Smooth muscle cell (in vitro differentiated cells): ENCODE measurements around the gene OOSP4A. TPM values are rescaled to one million over a fixed set of nuclear protein-coding genes. Genes with fewer than 3 reads are reported as not detected.

Experiments
- DNase-seq: peaks from one replicate; lab custom pipeline; 2025; ENCODE audit not compliant: unreplicated experiment; lab: John Stamatoyannopoulos, UW
- H2AFZ ChIP-seq: fragments of 200-600 bp; sonication (generic); 2 replicates; pipeline ENCODE4 v1.6.0; 2016; ENCODE audit warnings: antibody characterized with exemption, low read depth, mild to moderate bottlenecking
- H3F3A ChIP-seq: fragments of 200-600 bp; sonication (generic); 2 replicates; pipeline ENCODE4 v1.6.0; 2017; ENCODE audit warnings: antibody characterized with exemption, low read depth
- H3K27ac ChIP-seq: fragments of 200-600 bp; sonication (generic); 2 replicates; pipeline ENCODE4 v1.5.1; 2016; ENCODE audit warnings: low read depth, mild to moderate bottlenecking
- H3K27me3 ChIP-seq: fragments of 200-600 bp; sonication (generic); 2 replicates; pipeline ENCODE4 v1.6.1; 2016; ENCODE audit warnings: low read depth, mild to moderate bottlenecking
- H3K36me3 ChIP-seq: fragments of 200-600 bp; sonication (generic); 2 replicates; pipeline ENCODE4 v1.5.1; 2016; ENCODE audit warnings: low read depth
- H3K4me1 ChIP-seq: fragments of 200-600 bp; sonication (generic); 2 replicates; pipeline ENCODE4 v1.5.1; 2016; ENCODE audit warnings: low read depth
- H3K4me2 ChIP-seq: fragments of 200-600 bp; sonication (generic); 2 replicates; pipeline ENCODE4 v1.6.0; 2016; ENCODE audit warnings: mild to moderate bottlenecking
- H3K4me3 ChIP-seq: fragments of 200-600 bp; sonication (generic); 2 replicates; pipeline ENCODE4 v1.5.1; 2016; ENCODE audit warnings: mild to moderate bottlenecking
- H3K79me2 ChIP-seq: fragments of 200-600 bp; sonication (generic); 2 replicates; pipeline ENCODE4 v1.6.0; 2016; ENCODE audit warnings: low read depth, mild to moderate bottlenecking
- H3K9ac ChIP-seq: fragments of 200-600 bp; sonication (generic); 2 replicates; pipeline ENCODE4 v1.6.0; 2016; ENCODE audit warnings: low read depth
- H3K9me3 ChIP-seq: fragments of 200-600 bp; sonication (generic); replicated peaks from 2 replicates; pipeline ENCODE4 v1.5.1; 2016; ENCODE audit warnings: low read depth
- H4K20me1 ChIP-seq: fragments of 200-600 bp; sonication (generic); 2 replicates; pipeline ENCODE4 v1.6.0; 2016; ENCODE audit warnings: low read depth
- CTCF ChIP-seq: fragments of 200-600 bp; sonication (generic); IDR thresholded peaks from 2 replicates; pipeline ENCODE4 v1.5.1; 2017; ENCODE audit warnings: borderline replicate concordance, mild to moderate bottlenecking, antibody characterized with exemption; ENCODE audit not compliant: insufficient read depth, poor library complexity, severe bottlenecking
- WGBS: methylation state at CpG from one replicate; pipeline ENCODE4 v1.1.7; 2016; ENCODE audit warnings: low lambda C conversion rate; 5-methylcytosine and 5-hydroxymethylcytosine counted together
- polyA plus RNA-seq: library from polyadenylated mRNA; unstranded; fragments of >200 nt; fragmentation: Nextera tagmentation; extraction: Ambion mirVana; gene quantifications from 2 replicates; pipeline ENCODE4 v1.2.1, GENCODE V29; 2016
- total RNA-seq: library from RNA; depleted of rRNA; stranded (reverse); fragments of >200 nt; gene quantifications from 2 replicates; pipeline ENCODE4 v1.2.3, GENCODE V29; 2014

OOSP4A gene
- total and polyA plus RNA-seq, 2 experiments from 2014 or later, result not detected

DNA sequence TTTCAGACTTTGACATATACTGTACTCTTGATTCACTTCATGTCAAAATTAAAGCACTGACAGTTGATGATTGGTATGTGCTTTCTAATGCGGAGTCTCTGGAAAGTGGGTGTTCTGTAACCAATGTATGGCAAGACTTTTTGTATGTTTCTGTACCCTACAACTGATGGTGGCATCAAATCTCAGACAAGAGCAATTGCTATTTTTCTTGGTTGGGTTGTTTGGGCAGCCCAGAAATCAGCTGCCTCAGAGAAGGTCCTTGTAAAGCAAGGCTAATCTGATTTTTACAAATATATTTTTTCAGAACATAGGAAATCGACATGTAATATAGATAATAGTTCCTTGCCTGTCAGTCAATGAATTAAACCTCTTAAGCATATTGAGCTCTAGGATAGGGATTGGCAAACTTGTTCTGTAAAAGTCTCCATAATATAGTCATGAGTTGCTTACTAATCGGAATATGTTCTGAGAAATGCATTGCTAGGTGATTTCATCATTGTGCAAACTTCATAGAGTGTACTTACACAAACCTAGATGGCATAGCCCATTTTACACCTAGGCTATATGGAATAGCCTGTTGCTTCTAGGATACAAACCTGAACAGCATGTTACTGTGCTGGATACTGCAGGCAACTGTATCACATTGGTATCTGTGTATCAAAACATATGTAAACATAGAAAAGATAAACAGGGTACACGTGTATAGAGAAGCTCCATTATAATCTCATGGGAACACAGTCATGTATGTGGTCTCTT, 10.2 kb upstream of the OOSP4A start:
- H3K9me3 ChIP-seq, result no peaks in the 10 kb centered on the region
- no peaks in the 10 kb centered on the region for H3K27me3 ChIP-seq
- no peaks in the 10 kb centered on the region for H3K79me2 ChIP-seq
- H3K4me1 ChIP-seq, result no peaks in the 10 kb centered on the region
- no peak overlapping the region for H3K4me3 ChIP-seq
- TF ChIP-seq CTCF, result no peak
- no peaks in the 10 kb centered on the region for H4K20me1 ChIP-seq
- 73% methylated on average over 4 of the region's 4 CpGs for WGBS
- no peak overlapping the region for H2AFZ ChIP-seq
- no peak overlapping the region for H3K4me2 ChIP-seq
- no peaks in the 10 kb centered on the region for H3F3A ChIP-seq
- no peak overlapping the region for H3K27ac ChIP-seq
- no peak overlapping the region for H3K9ac ChIP-seq
- DNase-seq, result no peak
- H3K36me3 ChIP-seq, result no peaks in the 10 kb centered on the region

DNA sequence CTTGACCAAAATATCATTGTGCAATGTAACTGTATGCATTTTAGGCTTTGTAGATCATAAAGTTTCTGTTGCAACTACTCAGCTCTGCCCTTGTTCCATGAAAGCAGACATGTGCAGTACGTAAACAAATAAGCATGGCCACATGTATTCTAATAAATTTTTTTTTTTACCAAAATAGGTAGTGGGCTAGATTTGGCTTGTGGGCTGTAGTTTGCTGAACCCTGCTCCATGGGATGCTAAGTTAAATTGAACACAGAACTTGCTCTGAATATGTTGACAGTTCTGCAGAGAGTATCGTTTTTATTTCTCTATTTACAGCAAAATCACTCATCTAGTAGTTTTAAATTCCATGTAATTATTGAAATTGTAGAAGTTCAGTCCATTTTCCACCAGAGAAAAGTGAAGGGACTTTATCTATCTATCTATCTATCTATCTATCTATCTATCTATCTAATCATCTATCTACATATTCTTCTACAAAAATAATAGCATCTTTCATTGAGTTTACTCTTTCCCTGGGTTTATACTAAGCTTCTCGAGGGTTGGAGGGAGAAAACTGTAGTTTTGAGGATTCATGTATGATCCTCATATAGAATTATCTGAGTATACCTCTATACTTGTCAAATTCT, 9.5 kb upstream of the OOSP4A start:
- no peak overlapping the region for H2AFZ ChIP-seq
- no peaks in the 10 kb centered on the region for H3K36me3 ChIP-seq
- no peak for DNase-seq
- H3K27ac ChIP-seq, result no peak overlapping the region
- no peaks in the 10 kb centered on the region for H3K27me3 ChIP-seq
- no peaks in the 10 kb centered on the region for H3K4me1 ChIP-seq
- H3K9me3 ChIP-seq, result no peaks in the 10 kb centered on the region
- no peak for TF ChIP-seq CTCF
- WGBS, result 71% methylated on average over 3 of the region's 3 CpGs
- H3K79me2 ChIP-seq, result no peaks in the 10 kb centered on the region
- H3K4me3 ChIP-seq, result no peak overlapping the region
- H3F3A ChIP-seq, result no peaks in the 10 kb centered on the region
- no peak overlapping the region for H3K9ac ChIP-seq
- H3K4me2 ChIP-seq, result no peak overlapping the region
- H4K20me1 ChIP-seq, result no peaks in the 10 kb centered on the region

DNA sequence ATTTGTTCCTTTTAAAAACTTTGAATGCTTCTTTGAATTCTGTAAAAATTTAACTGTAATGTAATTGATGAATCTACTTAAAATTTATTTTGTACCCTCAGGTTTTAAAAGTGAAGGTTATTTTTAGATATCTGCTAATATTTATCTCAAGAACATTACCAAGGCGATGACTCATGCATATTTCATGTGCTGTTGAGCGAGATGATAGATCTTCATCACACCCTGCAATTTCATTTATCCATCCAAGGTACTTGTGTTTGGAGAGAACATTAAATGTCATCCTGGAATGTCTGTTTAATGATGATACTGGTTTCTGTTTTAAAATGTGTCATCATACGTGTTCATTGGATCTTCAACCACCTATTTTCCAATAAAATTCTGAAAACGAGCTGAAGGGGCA, 6.7 kb upstream of the OOSP4A start:
- DNase-seq, result no peak
- no peaks in the 10 kb centered on the region for H3K27me3 ChIP-seq
- no peak overlapping the region for H2AFZ ChIP-seq
- H3K36me3 ChIP-seq, result no peaks in the 10 kb centered on the region
- H3K9ac ChIP-seq, result no peak overlapping the region
- no peaks in the 10 kb centered on the region for H4K20me1 ChIP-seq
- TF ChIP-seq CTCF, result no peak
- no peaks in the 10 kb centered on the region for H3K4me1 ChIP-seq
- H3F3A ChIP-seq, result no peaks in the 10 kb centered on the region
- H3K79me2 ChIP-seq, result no peaks in the 10 kb centered on the region
- H3K27ac ChIP-seq, result no peak overlapping the region
- no peaks in the 10 kb centered on the region for H3K9me3 ChIP-seq
- 56% methylated on average over 4 of the region's 4 CpGs for WGBS
- no peak overlapping the region for H3K4me3 ChIP-seq
- no peak overlapping the region for H3K4me2 ChIP-seq
